NCI-H82 treated with DMSO at 0.1 percent for 48 hours (cell line): Measurements from ENCODE around the gene GCNT2.
"Not testable (repeated sequence)": the region's sequence is repeated elsewhere in the genome, so short reads cannot be mapped to it uniquely, and the experiment has no call there.

Experiments
- DNase-seq: peaks from one replicate; lab custom pipeline; 2025; ENCODE audit not compliant: unreplicated experiment; lab: John Stamatoyannopoulos, UW

Gene GCNT2

DNA sequence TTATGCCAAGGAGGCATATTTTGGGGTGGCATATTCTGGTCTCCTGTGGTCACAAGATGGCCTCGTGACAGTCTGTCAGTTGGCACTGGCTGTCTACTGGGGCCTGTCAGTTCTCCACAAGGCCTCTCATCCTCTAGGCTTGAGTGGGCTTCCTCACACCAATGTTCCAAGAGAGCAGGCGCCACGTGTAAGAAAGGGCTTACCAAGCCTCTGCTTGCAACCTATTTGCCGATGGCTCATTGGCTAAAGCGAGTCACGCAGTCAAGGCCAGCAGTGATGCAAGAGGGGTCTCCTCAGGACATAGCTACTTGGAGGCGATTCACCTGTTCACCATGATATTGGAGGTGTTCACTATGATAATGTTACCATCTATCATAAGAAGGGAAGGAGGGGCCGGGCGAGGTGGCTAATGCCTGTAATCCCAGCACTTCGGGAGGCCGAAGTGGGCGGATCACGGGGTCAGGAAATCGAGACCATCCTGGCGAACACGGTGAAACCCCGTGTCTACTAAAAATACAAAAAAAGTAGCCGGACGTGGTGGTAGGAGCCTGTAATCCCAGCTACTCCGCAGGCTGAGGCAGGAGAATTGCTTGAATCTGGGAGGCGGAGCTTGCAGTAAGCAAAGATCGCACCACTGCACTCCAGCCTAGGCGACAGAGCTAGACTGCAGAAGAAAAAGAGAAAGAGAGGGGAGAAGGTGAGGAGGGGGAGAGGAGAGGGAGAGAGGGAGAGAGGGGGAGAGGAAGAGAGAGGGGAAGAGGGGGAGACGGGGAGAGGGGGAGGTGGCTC lies 138.0 kb downstream of the GCNT2 start:
- no peak for DNase-seq

DNA sequence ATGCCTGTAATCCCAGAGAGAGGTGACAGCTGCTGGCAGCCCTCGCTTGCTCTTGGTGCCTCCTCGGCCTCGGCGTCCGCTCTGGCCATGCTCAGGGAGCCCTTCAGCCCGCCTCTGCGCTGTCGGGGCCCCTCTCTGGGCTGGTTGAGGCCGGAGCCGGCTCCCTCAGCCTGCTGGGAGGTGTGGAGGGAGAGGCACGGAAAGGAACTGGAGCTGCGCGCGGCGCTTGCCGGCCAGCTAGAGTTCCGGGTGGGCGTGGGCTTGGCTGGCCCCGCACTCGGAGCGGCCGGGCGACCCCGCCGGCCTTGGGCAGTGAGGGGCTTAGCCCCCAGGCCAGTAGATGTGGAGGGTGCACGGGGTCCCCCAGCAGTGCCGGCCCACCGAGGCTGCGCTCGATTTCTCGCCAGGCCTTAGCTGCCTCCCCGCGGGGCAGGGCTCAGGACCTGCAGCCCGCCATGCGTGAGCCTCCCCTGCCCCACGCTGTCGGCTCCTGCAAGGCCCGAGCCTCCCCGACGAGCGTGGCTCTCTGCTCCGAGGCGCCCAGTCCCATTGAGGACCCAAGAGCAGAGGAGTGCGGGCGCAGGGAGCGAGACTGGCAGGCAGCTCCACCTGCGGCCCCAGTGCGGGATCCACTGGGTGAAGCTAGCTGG lies 138.7 kb downstream of the GCNT2 start:
- no peak for DNase-seq

DNA sequence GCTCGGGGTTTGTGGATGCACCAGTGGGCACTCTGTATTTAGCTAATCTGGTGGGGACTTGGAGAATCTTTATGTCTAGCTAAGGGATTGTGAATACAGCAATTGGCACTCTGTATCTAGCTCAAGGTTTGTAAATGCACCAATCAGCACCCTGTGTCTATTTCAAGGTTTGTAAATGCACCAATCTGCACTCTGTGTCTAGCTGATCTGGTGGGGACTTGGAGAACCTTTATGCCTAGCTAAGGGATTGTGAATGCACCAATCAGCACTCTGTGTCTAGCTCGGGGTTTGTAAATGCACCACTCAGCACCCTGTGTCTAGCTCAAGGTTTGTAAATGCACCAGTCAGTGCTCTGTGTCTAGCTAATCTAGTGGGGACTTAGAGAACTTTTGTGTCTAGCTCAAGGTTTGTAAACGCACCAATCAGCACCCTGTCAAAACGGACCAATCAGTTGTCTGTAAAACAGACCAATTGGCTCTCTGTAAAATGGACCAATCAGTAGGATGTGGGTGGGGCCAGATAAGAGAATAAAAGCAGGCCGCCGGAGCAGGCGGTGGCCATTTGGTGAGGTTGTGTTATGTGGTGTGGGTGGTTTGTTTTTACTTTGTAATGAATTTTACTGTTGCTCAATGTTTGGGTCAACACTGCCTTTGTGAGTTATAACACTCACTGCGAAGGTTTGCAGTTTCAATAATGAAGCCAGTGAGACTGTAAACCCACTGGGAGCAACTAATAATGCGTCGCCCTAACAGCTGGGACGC lies 139.5 kb downstream of the GCNT2 start:
- DNase-seq, result not testable (repeated sequence)

DNA sequence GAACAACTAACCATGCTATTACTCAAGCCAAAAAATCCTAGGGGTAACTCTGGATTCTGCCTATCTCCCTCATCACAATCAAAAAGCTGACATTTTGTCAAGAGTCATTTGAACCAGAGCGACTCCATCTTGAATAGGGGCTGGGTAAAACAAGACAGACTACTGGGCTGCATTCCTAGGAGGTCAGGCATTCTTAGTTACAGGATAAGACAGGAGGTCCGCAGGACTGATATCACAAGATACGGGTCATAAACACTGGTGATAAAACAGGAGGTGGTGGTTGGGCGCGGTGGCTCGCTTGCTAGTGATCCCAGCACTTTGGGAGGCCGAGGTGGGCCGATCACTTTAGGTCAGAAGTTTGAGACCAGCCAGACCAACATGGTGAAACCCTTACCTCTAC lies 141.1 kb downstream of the GCNT2 start:
- no peak for DNase-seq

DNA sequence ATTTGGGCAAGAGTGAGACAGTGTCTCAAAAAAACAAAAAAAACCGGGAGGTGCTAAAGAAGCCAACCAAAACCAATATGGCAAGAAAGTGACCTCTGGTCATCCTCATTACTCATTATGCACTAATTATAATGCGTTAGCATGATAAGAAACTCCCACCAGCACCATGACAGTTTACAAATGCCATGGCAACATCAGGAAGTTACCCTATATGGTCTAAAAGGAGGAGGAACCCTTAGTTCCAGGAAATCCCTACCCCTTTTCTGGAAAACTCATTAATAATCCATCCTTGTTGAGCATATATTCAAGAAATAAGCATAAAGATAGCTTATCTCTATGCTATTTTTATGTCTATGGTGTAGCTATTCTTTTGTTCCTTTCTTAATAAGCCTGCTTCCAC lies 141.6 kb downstream of the GCNT2 start:
- DNase-seq, result no peak

DNA sequence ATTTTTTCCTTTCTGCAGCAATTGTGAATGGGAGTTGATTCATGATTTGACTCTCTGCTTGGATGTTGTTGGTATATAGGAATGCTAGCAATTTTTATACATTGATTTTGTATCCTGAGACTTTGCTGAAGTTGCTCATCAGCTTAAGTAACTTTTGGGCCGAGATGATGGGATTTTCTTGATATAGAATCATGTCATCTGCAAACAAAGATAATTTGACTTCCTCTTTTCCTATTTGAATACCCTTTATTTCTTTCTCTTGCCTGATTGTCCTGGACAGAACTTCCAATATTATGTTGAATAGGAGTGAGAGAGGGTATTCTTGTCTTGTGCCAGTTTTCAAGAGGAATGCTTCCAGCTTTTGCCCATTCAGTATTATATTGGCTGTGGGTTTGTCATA lies 144.4 kb downstream of the GCNT2 start:
- DNase-seq, result not testable (repeated sequence)

DNA sequence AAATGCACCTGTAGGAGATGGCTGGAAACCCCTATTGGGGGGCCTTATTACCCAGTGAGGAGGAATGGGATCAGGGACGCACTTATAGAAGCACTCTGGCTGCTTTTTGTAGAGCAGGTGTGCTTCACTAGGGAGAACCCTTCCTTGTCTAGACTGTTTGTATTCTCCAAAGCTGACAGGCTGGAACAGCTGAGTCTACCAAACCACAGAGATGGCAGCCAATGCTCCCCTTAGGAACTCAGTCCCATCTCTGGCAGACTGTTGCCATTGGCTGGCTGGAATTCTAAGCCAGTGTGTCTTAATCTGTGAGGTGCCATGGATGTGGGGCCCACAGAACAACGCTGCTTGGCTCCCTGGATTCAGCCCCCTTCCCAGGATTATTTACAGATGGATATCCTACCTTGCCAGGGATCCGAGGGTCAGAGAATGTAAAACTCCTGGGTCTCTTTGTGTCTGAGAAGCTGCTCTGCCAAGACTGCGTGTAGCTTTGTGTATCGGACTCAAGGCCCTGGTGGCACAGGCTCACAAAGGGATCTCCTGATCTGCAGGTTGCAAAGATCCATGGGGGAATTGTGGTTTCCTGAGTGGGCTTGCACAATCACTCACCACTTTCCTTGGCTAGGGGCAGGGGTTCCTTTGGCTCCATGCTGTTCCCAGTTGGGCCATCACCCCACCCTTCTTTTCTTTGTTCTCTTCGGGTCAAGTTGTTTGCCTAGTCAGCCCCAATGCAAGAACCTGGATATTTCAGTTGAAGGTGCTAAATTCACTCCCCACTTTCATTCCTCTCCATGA lies 147.2 kb downstream of the GCNT2 start:
- no peak for DNase-seq

DNA sequence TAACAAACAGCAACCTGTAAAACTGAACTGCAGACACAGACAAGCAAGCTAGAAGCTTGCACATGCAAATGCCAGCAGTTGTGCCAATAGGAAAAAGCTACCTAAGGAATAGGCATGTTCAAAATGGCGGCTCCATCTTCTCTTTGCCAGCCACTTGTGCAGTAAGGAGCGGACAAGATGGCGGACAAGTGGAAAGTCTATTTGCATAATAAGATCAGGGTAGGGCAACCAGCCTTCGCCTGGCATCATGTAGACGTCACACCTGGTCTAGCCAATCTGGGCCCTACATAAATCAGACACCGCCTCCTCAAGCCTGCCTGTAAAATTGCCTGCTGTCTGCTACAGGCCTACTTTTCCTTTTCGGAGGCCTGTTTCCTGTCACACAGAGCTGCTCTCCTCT lies 155.3 kb downstream of the GCNT2 start:
- no peak for DNase-seq

DNA sequence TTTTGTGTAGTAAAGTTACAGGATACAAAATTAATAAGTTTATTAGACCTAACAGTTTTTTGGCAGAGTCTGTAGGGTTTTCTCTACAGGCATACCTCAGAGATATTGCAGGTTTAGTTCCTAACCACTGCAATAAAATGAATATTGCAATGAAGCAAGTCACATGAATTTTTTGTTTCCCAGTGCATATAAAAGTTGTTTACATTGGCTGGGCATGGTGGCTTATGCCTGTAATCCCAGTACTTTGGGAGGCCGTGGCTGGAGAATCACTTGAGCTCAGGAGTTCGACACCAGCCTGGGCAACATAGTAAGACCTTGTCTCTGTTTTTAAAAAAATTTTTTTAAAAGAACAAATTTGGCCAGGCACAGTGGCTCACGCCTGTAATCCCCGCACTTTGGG lies 157.3 kb downstream of the GCNT2 start:
- DNase-seq, result no peak
